HG02588 (cell line): ENCODE results near the gene DNAH10.

ENCODE experiments used
- ATAC-seq: cut with Tn5 transposase; IDR thresholded peaks from one replicate; pipeline ENCODE4 v1.9.1; 2021; ENCODE audit warnings: mild to moderate bottlenecking, moderate library complexity; ENCODE audit not compliant: unreplicated experiment

DNAH10 gene

GRCh38 chr12:123879691-123880090 lies 117.6 kb downstream of the DNAH10 start:
- ATAC-seq: no peak

- ATAC-seq: no peak
Measured at GRCh38 chr12:123882161-123882705, 120.1 kb downstream of the DNAH10 start.

GRCh38 chr12:123886258-123886657 lies 124.2 kb downstream of the DNAH10 start:
- no peak for ATAC-seq

GRCh38 chr12:123886931-123887582 lies 125.0 kb downstream of the DNAH10 start:
- ATAC-seq: no peak

- no peak for ATAC-seq
Measured at GRCh38 chr12:123888989-123889388, 126.9 kb downstream of the DNAH10 start.

- ATAC-seq: no peak
Measured at GRCh38 chr12:123889848-123890535, 127.9 kb downstream of the DNAH10 start.

- ATAC-seq: no peak
Measured at GRCh38 chr12:123890536-123890902, 128.4 kb downstream of the DNAH10 start.

GRCh38 chr12:123891011-123891410 lies 128.9 kb downstream of the DNAH10 start:
- ATAC-seq: no peak

- ATAC-seq: no peak
Measured at GRCh38 chr12:123891516-123892179, 129.5 kb downstream of the DNAH10 start.

- no peak for ATAC-seq
Measured at GRCh38 chr12:123892180-123892559, 130.1 kb downstream of the DNAH10 start.

GRCh38 chr12:123892853-123893252 lies 130.8 kb downstream of the DNAH10 start:
- no peak for ATAC-seq

- no peak for ATAC-seq
Measured at GRCh38 chr12:123893276-123893675, 131.2 kb downstream of the DNAH10 start.

- no peak for ATAC-seq
Measured at GRCh38 chr12:123894823-123895345, 132.8 kb downstream of the DNAH10 start.

- ATAC-seq: no peak
Measured at GRCh38 chr12:123895451-123895850, 133.3 kb downstream of the DNAH10 start.

GRCh38 chr12:123896767-123897166 lies 134.7 kb downstream of the DNAH10 start:
- no peak for ATAC-seq

GRCh38 chr12:123897221-123897620 lies 135.1 kb downstream of the DNAH10 start:
- ATAC-seq: no peak

GRCh38 chr12:123898673-123899072 lies 136.6 kb downstream of the DNAH10 start:
- ATAC-seq: no peak

GRCh38 chr12:123899368-123899767 lies 137.3 kb downstream of the DNAH10 start:
- ATAC-seq: no peak

- no peak for ATAC-seq
Measured at GRCh38 chr12:123900871-123901376, 138.8 kb downstream of the DNAH10 start.

GRCh38 chr12:123902821-123903220 lies 140.7 kb downstream of the DNAH10 start:
- no peak for ATAC-seq

- ATAC-seq: no peak
Measured at GRCh38 chr12:123903301-123904065, 141.4 kb downstream of the DNAH10 start.
